Hepatocyte (in vitro differentiated cells): ENCODE measurements around the gene STK40. TPM values are rescaled to one million over a fixed set of nuclear protein-coding genes. Genes with fewer than 3 reads are reported as not detected.

Experiments used
- DNase-seq: peaks from one replicate; pipeline ENCODE4 v3.0.0-alpha.2; 2016; ENCODE audit warnings: low spot score
- H2AFZ ChIP-seq: fragments of 200-600 bp; sonication (generic); 2 replicates; pipeline ENCODE4 v1.6.0; 2016; ENCODE audit warnings: antibody characterized with exemption, mild to moderate bottlenecking
- H3K27ac ChIP-seq: fragments of 200-600 bp; sonication (generic); 2 replicates; pipeline ENCODE4 v1.5.1; 2016; ENCODE audit warnings: mild to moderate bottlenecking
- H3K27me3 ChIP-seq: fragments of 200-600 bp; sonication (generic); 2 replicates; pipeline ENCODE4 v1.6.1; 2016
- H3K36me3 ChIP-seq: fragments of 200-600 bp; sonication (generic); replicated peaks from 2 replicates; pipeline ENCODE4 v1.5.1; 2016; ENCODE audit warnings: low read depth; ENCODE audit not compliant: insufficient read depth
- H3K4me1 ChIP-seq: fragments of 200-600 bp; sonication (generic); 2 replicates; pipeline ENCODE4 v1.5.1; 2016; ENCODE audit warnings: mild to moderate bottlenecking, moderate library complexity; ENCODE audit not compliant: insufficient read depth
- H3K4me2 ChIP-seq: fragments of 200-600 bp; sonication (generic); 2 replicates; pipeline ENCODE4 v1.6.0; 2016
- H3K4me3 ChIP-seq: fragments of 200-600 bp; sonication (generic); 2 replicates; pipeline ENCODE4 v1.5.1; 2016; ENCODE audit warnings: mild to moderate bottlenecking
- H3K79me2 ChIP-seq: fragments of 200-600 bp; sonication (generic); 2 replicates; pipeline ENCODE4 v1.6.0; 2017; ENCODE audit warnings: mild to moderate bottlenecking
- H3K9me2 ChIP-seq: fragments of 200-600 bp; sonication (generic); replicated peaks from 2 replicates; pipeline ENCODE4 v1.6.0; 2017; ENCODE audit warnings: mild to moderate bottlenecking; ENCODE audit not compliant: insufficient read depth
- H3K9me3 ChIP-seq: fragments of 200-600 bp; sonication (generic); 2 replicates; pipeline ENCODE4 v1.5.1; 2016; ENCODE audit warnings: low read depth, mild to moderate bottlenecking
- H4K20me1 ChIP-seq: fragments of 200-600 bp; sonication (generic); 2 replicates; pipeline ENCODE4 v1.6.0; 2016; ENCODE audit warnings: mild to moderate bottlenecking; ENCODE audit not compliant: insufficient read depth, poor library complexity, severe bottlenecking
- CTCF ChIP-seq: fragments of 200-600 bp; sonication (generic); IDR thresholded peaks from 2 replicates; pipeline ENCODE4 v1.5.1; 2016; ENCODE audit warnings: antibody characterized with exemption, mild to moderate bottlenecking; ENCODE audit not compliant: poor library complexity
- EZH2 ChIP-seq: fragments of 200-600 bp; sonication (generic); IDR thresholded peaks from 2 replicates; pipeline ENCODE4 v1.6.1; 2016; ENCODE audit warnings: antibody characterized with exemption, mild to moderate bottlenecking, borderline replicate concordance
- EZH2phosphoT487 ChIP-seq: fragments of 200-600 bp; sonication (generic); IDR thresholded peaks from one replicate; pipeline ENCODE4 v1.6.1; 2018; ENCODE audit warnings: antibody characterized with exemption, mild to moderate bottlenecking, low read depth, moderate library complexity; ENCODE audit not compliant: unreplicated experiment, severe bottlenecking
- WGBS: methylation state at CpG from one replicate; pipeline ENCODE4 v1.1.6; 2016; ENCODE audit warnings: low lambda C conversion rate; ENCODE audit errors: missing lambda C conversion rate; 5-methylcytosine and 5-hydroxymethylcytosine counted together
- polyA plus RNA-seq: library from polyadenylated mRNA; unstranded; fragments of >200 nt; fragmentation: Nextera tagmentation; extraction: Ambion mirVana; gene quantifications from 2 replicates; pipeline ENCODE4 v1.2.1, GENCODE V29; 2016
- total RNA-seq: library from RNA; depleted of rRNA; stranded (reverse); fragments of >200 nt; gene quantifications from 2 replicates; pipeline ENCODE4 v1.2.3, GENCODE V29; 2014

STK40 gene
- total and polyA plus RNA-seq, 2 experiments from 2014 or later, result 30.7 to 56.3 TPM

- peaks cover 97% of the 10 kb centered on the region for H3K79me2 ChIP-seq
- no peak overlapping the region for H3K4me3 ChIP-seq
- H2AFZ ChIP-seq, result no peak overlapping the region
- peaks cover 54% of the 10 kb centered on the region for H4K20me1 ChIP-seq
- TF ChIP-seq EZH2 (no peak), EZH2phosphoT487 (no peak), CTCF (no peak)
- no peak for DNase-seq
- H3K27ac ChIP-seq, result peak overlapping the region; percentile 65
- 43% methylated on average over 5 of the region's 5 CpGs for WGBS
- H3K4me2 ChIP-seq, result peak overlapping the region; percentile 35
- no peaks in the 10 kb centered on the region for H3K9me2 ChIP-seq
- peaks cover 13% of the 10 kb centered on the region for H3K4me1 ChIP-seq
- H3K9me3 ChIP-seq, result no peaks in the 10 kb centered on the region
- H3K36me3 ChIP-seq, result no peaks in the 10 kb centered on the region
- H3K27me3 ChIP-seq, result no peaks in the 10 kb centered on the region
These were observed 5.5 kb downstream of the STK40 start for GRCh38 chr1:36380143-36380619.

GRCh38 chr1:36377791-36378492 lies 7.8 kb downstream of the STK40 start:
- H3K9me3 ChIP-seq, result no peaks in the 10 kb centered on the region
- H3K36me3 ChIP-seq, result no peaks in the 10 kb centered on the region
- H2AFZ ChIP-seq, result no peak overlapping the region
- no peak overlapping the region for H3K27ac ChIP-seq
- 82% methylated on average over 4 of the region's 4 CpGs for WGBS
- H3K27me3 ChIP-seq, result no peaks in the 10 kb centered on the region
- H4K20me1 ChIP-seq, result peaks cover 35% of the 10 kb centered on the region
- no peak overlapping the region for H3K4me2 ChIP-seq
- H3K4me3 ChIP-seq, result no peak overlapping the region
- DNase-seq, result no peak
- no peak for TF ChIP-seq EZH2phosphoT487
- TF ChIP-seq CTCF, result no peak
- no peak for TF ChIP-seq EZH2
- peaks cover 34% of the 10 kb centered on the region for H3K4me1 ChIP-seq
- no peaks in the 10 kb centered on the region for H3K9me2 ChIP-seq
- peaks cover 86% of the 10 kb centered on the region for H3K79me2 ChIP-seq

GRCh38 chr1:36372617-36373016 lies 13.1 kb downstream of the STK40 start:
- peaks cover 38% of the 10 kb centered on the region for H3K4me1 ChIP-seq
- TF ChIP-seq EZH2phosphoT487 (no peak), EZH2 (no peak)
- H3K27ac ChIP-seq, result peak overlapping the region; percentile 93
- H3K4me3 ChIP-seq, result no peak overlapping the region
- H3K79me2 ChIP-seq, result peaks cover 82% of the 10 kb centered on the region
- no peaks in the 10 kb centered on the region for H3K36me3 ChIP-seq
- H3K4me2 ChIP-seq, result no peak overlapping the region
- DNase-seq, result no peak
- peaks cover 6% of the 10 kb centered on the region for H4K20me1 ChIP-seq
- 74% methylated on average over 3 of the region's 3 CpGs for WGBS
- H3K27me3 ChIP-seq, result no peaks in the 10 kb centered on the region
- H3K9me3 ChIP-seq, result no peaks in the 10 kb centered on the region
- no peaks in the 10 kb centered on the region for H3K9me2 ChIP-seq
- H2AFZ ChIP-seq, result no peak overlapping the region

GRCh38 chr1:36369061-36369861 lies 16.5 kb downstream of the STK40 start:
- H3K79me2 ChIP-seq, result peaks cover 83% of the 10 kb centered on the region
- no peaks in the 10 kb centered on the region for H3K9me2 ChIP-seq
- no peak overlapping the region for H3K4me2 ChIP-seq
- H3K27me3 ChIP-seq, result no peaks in the 10 kb centered on the region
- H3K4me3 ChIP-seq, result no peak overlapping the region
- no peak for TF ChIP-seq EZH2
- peak; percentile 88 for TF ChIP-seq CTCF
- no peak for TF ChIP-seq EZH2phosphoT487
- H4K20me1 ChIP-seq, result peaks cover 13% of the 10 kb centered on the region
- H3K27ac ChIP-seq, result no peak overlapping the region
- DNase-seq, result peak; percentile 87
- H3K9me3 ChIP-seq, result no peaks in the 10 kb centered on the region
- peaks cover 32% of the 10 kb centered on the region for H3K4me1 ChIP-seq
- H3K36me3 ChIP-seq, result no peaks in the 10 kb centered on the region
- 61% methylated on average over 7 of the region's 7 CpGs for WGBS
- no peak overlapping the region for H2AFZ ChIP-seq
